Measurements from ENCODE around the gene ARL2BP.

Gene ARL2BP

GRCh38 chr16:57284209-57284951 is 39.3 kb downstream of the ARL2BP start, which contains the start of gene PLLP:
TSS of gene PLLP (minus strand) at chr16:57284672. CDS start at chr16:57284540, 132 bp downstream.
- no peak for FAIRE-seq

GRCh38 chr16:57284952-57285363 is 39.9 kb downstream of the ARL2BP start:
- no peak for FAIRE-seq

DNA sequence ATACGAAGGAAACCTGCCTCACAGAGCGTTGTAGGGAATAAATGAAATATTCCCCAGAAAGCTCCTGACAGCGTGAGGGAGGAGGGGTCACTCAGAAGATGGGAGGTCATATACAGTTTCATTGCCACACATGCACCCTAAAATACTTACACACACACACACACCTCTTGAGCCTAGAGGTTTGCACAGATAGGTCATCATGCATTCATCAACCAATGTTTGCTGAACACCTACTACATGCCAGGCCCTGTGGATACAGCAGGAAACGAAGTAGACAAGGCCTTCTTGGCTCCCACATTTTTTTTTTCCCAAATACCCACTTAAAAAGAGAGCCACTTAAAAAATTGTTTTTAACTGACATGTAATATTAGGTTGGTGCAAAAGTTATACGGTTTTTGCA is 40.3 kb downstream of the ARL2BP start:
- no peak for FAIRE-seq

- no peak for FAIRE-seq
Observed at GRCh38 chr16:57289391-57290257, 44.6 kb downstream of the ARL2BP start.

GRCh38 chr16:57297856-57298255 is 52.8 kb downstream of the ARL2BP start:
- FAIRE-seq, result no peak

GRCh38 chr16:57299009-57299718 is 54.1 kb downstream of the ARL2BP start:
- no peak for FAIRE-seq

GRCh38 chr16:57299719-57300386 is 54.8 kb downstream of the ARL2BP start:
- FAIRE-seq, result peak; percentile 78

- FAIRE-seq, result peak; percentile 90
Observed at GRCh38 chr16:57300387-57301125, 55.5 kb downstream of the ARL2BP start.

DNA sequence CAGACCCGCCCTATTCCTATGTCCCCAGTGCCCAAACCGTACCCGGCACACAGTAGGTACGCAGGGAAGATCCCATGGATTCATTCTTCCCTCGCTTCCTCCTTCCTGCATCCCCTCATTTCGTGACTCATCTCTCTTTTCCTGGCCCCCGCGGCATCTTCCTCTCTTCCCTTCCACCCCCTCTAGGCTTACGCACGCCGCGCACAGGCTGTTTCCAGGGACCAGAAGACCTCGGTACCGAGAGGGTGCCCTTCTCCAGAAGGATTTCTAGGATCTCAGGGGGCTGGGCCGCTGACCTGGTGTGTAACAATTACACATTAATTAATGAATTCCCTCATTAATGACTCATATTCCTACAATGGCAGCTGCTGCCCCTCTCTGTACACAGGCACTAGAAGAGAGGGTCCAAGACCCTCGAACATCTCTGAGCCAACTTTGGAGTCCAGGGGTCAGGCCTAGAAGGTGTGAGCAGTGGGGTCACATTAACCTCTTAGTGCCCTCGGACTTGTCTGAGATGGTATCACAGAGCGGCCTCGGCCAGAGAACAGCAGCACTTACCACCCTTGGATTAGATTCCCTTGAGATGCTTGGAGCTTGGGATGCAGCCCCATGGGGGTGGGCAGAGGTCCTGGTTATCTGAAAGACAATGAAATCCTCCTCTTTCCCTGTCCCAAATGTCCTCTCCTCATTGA is 56.2 kb downstream of the ARL2BP start:
- FAIRE-seq, result no peak
